Measurements from ENCODE around the gene HEATR5A. TPM values are rescaled to one million over a fixed set of nuclear protein-coding genes. Genes with fewer than 3 reads are reported as not detected.

The HEATR5A gene
- total and polyA plus RNA-seq, 9 of the 15 experiments (the other 6 are each of a cell fraction or from before 2014, with no cell fraction given) = 8.0 to 50.9 (median 23.0) TPM

DNA sequence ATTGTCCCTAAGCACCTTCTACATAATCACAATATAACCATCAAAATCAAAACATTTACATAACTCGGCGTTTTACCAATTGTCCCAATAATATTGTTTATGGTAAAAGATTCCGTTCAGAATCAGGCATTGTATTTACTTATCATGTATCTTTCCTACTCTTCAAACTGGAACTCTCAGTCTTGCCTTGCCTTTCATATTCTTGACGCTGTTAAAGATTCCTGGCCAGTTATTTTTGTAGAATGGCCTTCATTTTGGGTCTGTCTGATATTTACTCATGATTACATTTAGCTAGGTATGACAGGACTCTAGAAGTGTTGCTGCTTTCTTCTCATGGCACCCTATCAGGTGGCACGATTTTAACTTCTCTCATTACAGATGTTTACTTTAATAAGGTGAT is 850 bp upstream of the HEATR5A start:
- H4K20me1 ChIP-seq (replicated peaks; ENCODE audit: control insufficient read depth, insufficient read depth, low read length) = no peaks in the 10 kb centered on the region
- WGBS (ENCODE audit: insufficient coverage, low coverage, missing lambda C conversion rate) = 7% methylated on average over 5 of the region's 5 CpGs
- peak overlapping the region in 1 of 2 experiments; percentile 96; a peak in 2 of 4 replicates for H3K9ac ChIP-seq (ENCODE audit: insufficient read depth in 1 of 2, low read depth in 2 of 2, low read length in 2 of 2)
- H3K4me3 ChIP-seq = peak overlapping the region; percentile 98
- peak overlapping the region; percentile 78 for H2AFZ ChIP-seq (ENCODE audit: low read depth, low read length)
- H3K9me3 ChIP-seq (replicated peaks; ENCODE audit: control insufficient read depth, insufficient read depth, low read depth, low read length) = no peaks in the 10 kb centered on the region
- FAIRE-seq = no peak
- peak overlapping the region; percentile 93 for H3K4me2 ChIP-seq (ENCODE audit: insufficient read depth, low read length)
- peak overlapping the region; percentile 99 for H3K27ac ChIP-seq (ENCODE audit: extremely low read depth, low read depth, low read length)
- intact Hi-C loops (cut with micrococcal nuclease) = no loop called here
- in situ Hi-C loops (cut with MboI) = no loop called here
- peaks cover 2% of the 10 kb centered on the region; the same call in 1 of the 3 replicates for H3K36me3 ChIP-seq (ENCODE audit: control insufficient read depth, insufficient read depth, low read length)
- CTCF ChIA-PET (ENCODE audit: low intra/inter-chr PET ratio) = interaction anchor here (0.6 kb wide), 1 partner anchor 15 kb away, joined by 3 read pairs; no protein-coding TSS in a partner anchor
- no peak for DNase-seq (ENCODE audit: extremely low read depth in 1 of 4, low spot score in 3 of 4)
- H3K27me3 ChIP-seq (ENCODE audit: control insufficient read depth in 2 of 2, insufficient read depth in 2 of 2, low read length in 2 of 2) = no peaks in the 10 kb centered on the region
- ATAC-seq = no peak
- POLR2A ChIA-PET = interaction anchor here (0.9 to 2.3 kb wide), 4 partner anchors 10 to 180 kb away, joined by 3 to 7 read pairs (median 4); no protein-coding TSS in a partner anchor
- peaks cover 6 to 8% of the 10 kb centered on the region in 2 experiments; a peak in 3 of 5 replicates for H3K4me1 ChIP-seq (replicated peaks in 1 of 2; ENCODE audit: control insufficient read depth in 2 of 2, insufficient read depth in 2 of 2, low read length in 2 of 2)
- no peak for TF ChIP-seq XRCC4 (IDR thresholded peaks at IDR 0.05; ENCODE audit: extremely low read depth, insufficient read depth, insufficient read length)
- no peak for TF ChIP-seq XRCC3 (IDR thresholded peaks at IDR 0.05)
- no peak for TF ChIP-seq BRD4 (IDR thresholded peaks at IDR 0.05)
- peak; percentile 5 for TF ChIP-seq SMAD1 (IDR thresholded peaks at IDR 0.05; ENCODE audit: low read depth, low read length, partially characterized antibody)
- H3K79me2 ChIP-seq (ENCODE audit: control insufficient read depth, insufficient read depth, low read length) = peaks cover 30% of the 10 kb centered on the region
- H3K9me1 ChIP-seq (ENCODE audit: control insufficient read depth, insufficient read depth, low read length) = no peaks in the 10 kb centered on the region
- BruUV-seq (replicated peaks) = no TSS peak

DNA sequence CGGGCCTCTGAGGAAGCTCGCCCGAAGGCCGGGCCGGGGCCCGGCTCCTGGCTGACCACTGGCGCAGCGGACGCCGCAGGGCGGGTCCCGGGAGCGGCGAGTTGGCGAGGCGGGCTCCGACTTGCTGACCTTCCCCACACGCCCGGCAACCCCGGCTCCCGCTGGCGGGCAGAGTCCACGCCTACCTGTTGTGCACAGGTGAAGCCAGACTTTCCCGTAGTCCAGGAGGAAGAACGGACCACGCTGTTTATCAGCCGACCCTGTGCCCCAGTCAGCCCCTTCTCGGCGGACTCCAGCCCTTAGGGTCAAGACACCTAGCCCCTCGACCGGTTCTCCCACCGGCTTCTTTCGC is 407 bp downstream of the HEATR5A start:
- Histone ChIP-seq H3K27me3 (ENCODE audit: control insufficient read depth in 2 of 2, insufficient read depth in 2 of 2, low read length in 2 of 2) (no peaks in the 10 kb centered on the region), H3K4me2 (ENCODE audit: insufficient read depth, low read length) (peak overlapping the region; percentile 91), H3K4me1 (replicated peaks in 1 of 2; ENCODE audit: control insufficient read depth in 2 of 2, insufficient read depth in 2 of 2, low read length in 2 of 2) (peaks cover 6 to 8% of the 10 kb centered on the region in 2 experiments; a peak in 3 of 5 replicates), H3K9me3 (replicated peaks; ENCODE audit: control insufficient read depth, insufficient read depth, low read depth, low read length) (no peaks in the 10 kb centered on the region), H3K79me2 (ENCODE audit: control insufficient read depth, insufficient read depth, low read length) (peaks cover 40% of the 10 kb centered on the region), H3K36me3 (ENCODE audit: control insufficient read depth, insufficient read depth, low read length) (peaks cover 2% of the 10 kb centered on the region; the same call in 1 of the 3 replicates), H3K9me1 (ENCODE audit: control insufficient read depth, insufficient read depth, low read length) (no peaks in the 10 kb centered on the region), H2AFZ (ENCODE audit: low read depth, low read length) (peak overlapping the region; percentile 91), H3K9ac (ENCODE audit: insufficient read depth in 1 of 2, low read depth in 2 of 2, low read length in 2 of 2) (peak overlapping the region; percentile 96 to 98), H3K4me3 (peak overlapping the region; percentile 98), H3K27ac (ENCODE audit: extremely low read depth, low read depth, low read length) (peak overlapping the region; percentile 83), H4K20me1 (replicated peaks; ENCODE audit: control insufficient read depth, insufficient read depth, low read length) (no peaks in the 10 kb centered on the region)
- 0% methylated on average over 17 of the region's 33 CpGs for WGBS (ENCODE audit: insufficient coverage, low coverage, missing lambda C conversion rate)
- ATAC-seq (peak; percentile 78), DNase-seq (ENCODE audit: extremely low read depth in 1 of 4, low spot score in 3 of 4) (peak; percentile 59 to 66 (median 60)), FAIRE-seq (no peak)
- in situ Hi-C loops (cut with MboI) = no loop called here
- no TSS peak for BruUV-seq (replicated peaks)
- CTCF ChIA-PET (ENCODE audit: low intra/inter-chr PET ratio) = no interaction called here
- intact Hi-C loops (cut with micrococcal nuclease) = no loop called here
- POLR2A ChIA-PET = interaction anchor here (0.7 to 2.3 kb wide), 18 partner anchors 12 to 1164 kb away, joined by 3 to 10 read pairs (median 3); partner anchors contain the start of genes DTD2, HECTD1 and NUBPL
- no peak for TF ChIP-seq ZNF134 (CRISPR knock-in tag; conservative IDR thresholded peaks at IDR 0.05)
- TF ChIP-seq ZZZ3 (IDR thresholded peaks at IDR 0.05) = no peak
- no peak for TF ChIP-seq PYGO2 (tag; IDR thresholded peaks at IDR 0.05)
- TF ChIP-seq, protein P1, sequence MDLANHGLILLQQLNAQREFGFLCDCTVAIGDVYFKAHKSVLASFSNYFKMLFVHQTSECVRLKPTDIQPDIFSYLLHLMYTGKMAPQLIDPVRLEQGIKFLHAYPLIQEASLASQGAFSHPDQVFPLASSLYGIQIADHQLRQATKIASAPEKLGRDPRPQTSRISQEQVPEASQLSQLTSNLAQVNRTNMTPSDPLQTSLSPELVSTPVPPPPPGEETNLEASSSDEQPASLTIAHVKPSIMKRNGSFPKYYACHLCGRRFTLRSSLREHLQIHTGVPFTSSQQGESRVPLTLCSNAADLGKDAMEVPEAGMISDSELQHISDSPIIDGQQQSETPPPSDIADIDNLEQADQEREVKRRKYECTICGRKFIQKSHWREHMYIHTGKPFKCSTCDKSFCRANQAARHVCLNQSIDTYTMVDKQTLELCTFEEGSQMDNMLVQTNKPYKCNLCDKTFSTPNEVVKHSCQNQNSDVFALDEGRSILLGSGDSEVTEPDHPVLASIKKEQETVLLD (IDR thresholded peaks at IDR 0.05) = no peak
- TF ChIP-seq, protein P2, sequence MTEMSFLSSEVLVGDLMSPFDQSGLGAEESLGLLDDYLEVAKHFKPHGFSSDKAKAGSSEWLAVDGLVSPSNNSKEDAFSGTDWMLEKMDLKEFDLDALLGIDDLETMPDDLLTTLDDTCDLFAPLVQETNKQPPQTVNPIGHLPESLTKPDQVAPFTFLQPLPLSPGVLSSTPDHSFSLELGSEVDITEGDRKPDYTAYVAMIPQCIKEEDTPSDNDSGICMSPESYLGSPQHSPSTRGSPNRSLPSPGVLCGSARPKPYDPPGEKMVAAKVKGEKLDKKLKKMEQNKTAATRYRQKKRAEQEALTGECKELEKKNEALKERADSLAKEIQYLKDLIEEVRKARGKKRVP (CRISPR knock-in tag; IDR thresholded peaks at IDR 0.05) = no peak
- TF ChIP-seq, protein P3, sequence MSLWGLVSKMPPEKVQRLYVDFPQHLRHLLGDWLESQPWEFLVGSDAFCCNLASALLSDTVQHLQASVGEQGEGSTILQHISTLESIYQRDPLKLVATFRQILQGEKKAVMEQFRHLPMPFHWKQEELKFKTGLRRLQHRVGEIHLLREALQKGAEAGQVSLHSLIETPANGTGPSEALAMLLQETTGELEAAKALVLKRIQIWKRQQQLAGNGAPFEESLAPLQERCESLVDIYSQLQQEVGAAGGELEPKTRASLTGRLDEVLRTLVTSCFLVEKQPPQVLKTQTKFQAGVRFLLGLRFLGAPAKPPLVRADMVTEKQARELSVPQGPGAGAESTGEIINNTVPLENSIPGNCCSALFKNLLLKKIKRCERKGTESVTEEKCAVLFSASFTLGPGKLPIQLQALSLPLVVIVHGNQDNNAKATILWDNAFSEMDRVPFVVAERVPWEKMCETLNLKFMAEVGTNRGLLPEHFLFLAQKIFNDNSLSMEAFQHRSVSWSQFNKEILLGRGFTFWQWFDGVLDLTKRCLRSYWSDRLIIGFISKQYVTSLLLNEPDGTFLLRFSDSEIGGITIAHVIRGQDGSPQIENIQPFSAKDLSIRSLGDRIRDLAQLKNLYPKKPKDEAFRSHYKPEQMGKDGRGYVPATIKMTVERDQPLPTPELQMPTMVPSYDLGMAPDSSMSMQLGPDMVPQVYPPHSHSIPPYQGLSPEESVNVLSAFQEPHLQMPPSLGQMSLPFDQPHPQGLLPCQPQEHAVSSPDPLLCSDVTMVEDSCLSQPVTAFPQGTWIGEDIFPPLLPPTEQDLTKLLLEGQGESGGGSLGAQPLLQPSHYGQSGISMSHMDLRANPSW (CRISPR knock-in tag; IDR thresholded peaks at IDR 0.05) = no peak
- peak; percentile 92 for TF ChIP-seq SAP30 (IDR thresholded peaks at IDR 0.05; ENCODE audit: borderline replicate concordance, insufficient read depth, low read depth, low read length, poor library complexity, severe bottlenecking)
